GM13977 (cell line): ENCODE measurements around the gene RADIL.

Experiments
- DNase-seq: peaks from one replicate; pipeline ENCODE4 v3.0.0; 2012; ENCODE audit warnings: low spot score
- CTCF ChIP-seq: IDR thresholded peaks from 2 replicates; pipeline ENCODE4 v1.5.1; 2012; ENCODE audit warnings: mild to moderate bottlenecking, control low read depth; ENCODE audit not compliant: insufficient read depth; ENCODE audit errors: extremely low read depth, missing control alignments
- in situ Hi-C: fragments of 300-500 bp; cut with MboI; formaldehyde crosslinking; loops from one replicate; pipeline ENCODE4 v1.12.0; 2022; ENCODE audit warnings: low sequenced_read_pairs, low pct_unique_long_range_greater_than_20kb, mixed read lengths, inconsistent platforms; ENCODE audit not compliant: unreplicated experiment

RADIL gene

GRCh38 chr7:4770886-4771285 lies 112.6 kb downstream of the RADIL start:
- in situ Hi-C loops, result no loop called here
- no peak for DNase-seq
- TF ChIP-seq CTCF, result no peak

- DNase-seq, result no peak
- no peak for TF ChIP-seq CTCF
- in situ Hi-C loops, result no loop called here
Observed at GRCh38 chr7:4769761-4770160, 113.8 kb downstream of the RADIL start.

GRCh38 chr7:4768597-4769569 lies 114.6 kb downstream of the RADIL start:
- TF ChIP-seq CTCF, result no peak
- no peak for DNase-seq
- in situ Hi-C loops, result no loop called here

- no peak for TF ChIP-seq CTCF
- in situ Hi-C loops, result no loop called here
- DNase-seq, result no peak
Observed at GRCh38 chr7:4766666-4767519, 116.6 kb downstream of the RADIL start.

- in situ Hi-C loops, result no loop called here
- DNase-seq, result no peak
- TF ChIP-seq CTCF, result peak; percentile 38
Observed at GRCh38 chr7:4765776-4766490, 117.6 kb downstream of the RADIL start.

- in situ Hi-C loops, result no loop called here
- TF ChIP-seq CTCF, result no peak
- DNase-seq, result no peak
Observed at GRCh38 chr7:4764402-4765007, 119.0 kb downstream of the RADIL start.
